LNCAP (cell line): Measurements from ENCODE around the gene CDKN1C.

Source experiments
- TF ChIP-seq, protein P1 (sequence below): fragments of 450-650 bp; IDR thresholded peaks from 2 replicates; pipeline ENCODE4 v1.5.1; 2017; ENCODE audit warnings: mild to moderate bottlenecking

The CDKN1C gene

DNA sequence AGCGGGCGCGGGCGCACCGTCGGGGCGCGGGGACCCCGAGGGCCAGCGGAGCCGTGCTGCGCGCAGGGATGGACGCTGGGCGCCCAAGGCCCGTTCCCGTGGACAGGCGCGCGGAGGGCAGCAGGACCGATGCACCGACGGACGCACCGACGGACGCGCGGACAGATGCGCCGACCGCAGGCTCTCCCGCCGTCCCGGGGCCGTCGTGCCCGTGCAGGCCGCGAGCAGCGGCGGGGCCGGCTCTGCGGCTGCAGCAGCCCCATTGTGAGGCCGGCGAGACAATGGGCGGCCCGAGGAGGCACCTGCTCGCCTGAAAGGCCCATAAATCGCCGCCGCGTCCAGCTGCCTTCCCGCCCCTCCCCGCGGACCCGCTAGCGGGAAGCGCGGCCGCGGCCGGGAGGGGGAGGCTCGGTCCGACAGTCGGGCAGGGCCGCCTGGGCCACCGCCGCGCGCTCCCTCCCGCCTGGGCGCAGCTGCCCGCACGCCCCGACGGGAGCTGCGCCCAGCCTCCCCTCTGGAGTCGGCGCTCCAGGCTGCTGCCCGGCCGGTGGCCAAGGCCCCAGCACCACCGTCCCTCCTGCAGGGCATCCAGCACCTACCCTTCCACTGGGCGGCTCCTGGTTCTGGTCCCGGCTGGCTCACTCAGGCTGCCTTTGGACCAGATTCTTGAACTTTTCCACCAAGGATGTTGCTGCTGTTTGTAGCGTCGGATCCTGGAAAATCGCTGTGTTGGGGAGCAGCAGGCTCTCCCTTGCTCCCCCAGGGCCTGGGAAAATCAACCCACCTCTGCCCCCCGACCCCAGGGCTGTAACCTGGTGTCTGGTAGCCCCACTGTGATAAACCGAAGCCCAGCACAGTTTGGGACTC lies 15.8 kb downstream of the CDKN1C start:
- TF ChIP-seq, protein P1, sequence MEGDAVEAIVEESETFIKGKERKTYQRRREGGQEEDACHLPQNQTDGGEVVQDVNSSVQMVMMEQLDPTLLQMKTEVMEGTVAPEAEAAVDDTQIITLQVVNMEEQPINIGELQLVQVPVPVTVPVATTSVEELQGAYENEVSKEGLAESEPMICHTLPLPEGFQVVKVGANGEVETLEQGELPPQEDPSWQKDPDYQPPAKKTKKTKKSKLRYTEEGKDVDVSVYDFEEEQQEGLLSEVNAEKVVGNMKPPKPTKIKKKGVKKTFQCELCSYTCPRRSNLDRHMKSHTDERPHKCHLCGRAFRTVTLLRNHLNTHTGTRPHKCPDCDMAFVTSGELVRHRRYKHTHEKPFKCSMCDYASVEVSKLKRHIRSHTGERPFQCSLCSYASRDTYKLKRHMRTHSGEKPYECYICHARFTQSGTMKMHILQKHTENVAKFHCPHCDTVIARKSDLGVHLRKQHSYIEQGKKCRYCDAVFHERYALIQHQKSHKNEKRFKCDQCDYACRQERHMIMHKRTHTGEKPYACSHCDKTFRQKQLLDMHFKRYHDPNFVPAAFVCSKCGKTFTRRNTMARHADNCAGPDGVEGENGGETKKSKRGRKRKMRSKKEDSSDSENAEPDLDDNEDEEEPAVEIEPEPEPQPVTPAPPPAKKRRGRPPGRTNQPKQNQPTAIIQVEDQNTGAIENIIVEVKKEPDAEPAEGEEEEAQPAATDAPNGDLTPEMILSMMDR, result no peak

DNA sequence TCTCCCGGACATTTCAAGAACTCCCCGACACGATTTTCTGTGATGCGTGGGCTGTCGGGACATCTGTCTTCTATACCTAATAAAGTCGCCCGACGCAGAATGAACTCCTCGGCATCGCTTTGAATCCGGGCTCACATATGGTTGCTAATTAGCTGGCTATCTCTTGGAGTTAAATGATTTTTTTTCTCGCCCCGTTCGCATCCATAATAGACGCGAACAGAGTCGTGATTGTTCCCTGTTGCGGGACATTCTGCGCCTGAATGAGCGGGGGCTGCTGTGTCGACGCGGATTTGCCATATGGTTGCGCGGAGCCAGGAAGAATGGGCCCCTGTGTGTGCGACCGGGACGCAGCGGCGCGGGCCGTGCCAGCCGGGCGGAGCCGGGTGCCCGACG lies 16.4 kb downstream of the CDKN1C start:
- TF ChIP-seq, protein P1, result no peak

DNA sequence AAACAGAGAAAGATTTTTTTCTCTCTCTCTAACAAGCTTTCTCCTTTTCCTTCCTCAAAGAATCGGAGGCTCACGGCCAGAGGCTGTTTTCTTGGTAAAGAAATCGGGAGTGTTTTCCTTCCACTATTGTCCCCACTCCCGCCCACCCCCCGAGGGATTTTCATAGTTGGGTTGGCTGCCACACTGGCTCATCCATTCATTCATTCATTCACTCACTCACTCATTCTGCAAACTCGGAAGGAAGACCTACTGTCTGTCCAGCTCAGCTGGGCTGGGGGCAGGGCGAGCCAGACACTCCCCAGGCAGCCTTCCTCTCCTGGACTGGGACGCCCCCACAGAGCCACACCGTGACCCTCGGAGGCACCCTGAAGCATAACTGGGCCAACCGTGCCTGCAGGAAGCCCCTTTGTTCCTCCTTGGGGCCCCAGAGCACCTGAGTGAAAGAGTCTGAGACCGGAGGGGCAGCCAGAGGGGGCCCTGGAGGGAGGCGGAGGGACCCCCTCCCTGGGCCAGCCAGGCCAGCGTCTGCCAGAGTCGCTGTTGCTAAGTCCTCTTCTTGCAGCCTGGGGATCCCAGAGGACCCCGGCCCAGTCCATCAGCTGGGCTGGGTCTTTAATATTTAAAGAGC lies 17.0 kb downstream of the CDKN1C start:
- TF ChIP-seq, protein P1, result no peak

DNA sequence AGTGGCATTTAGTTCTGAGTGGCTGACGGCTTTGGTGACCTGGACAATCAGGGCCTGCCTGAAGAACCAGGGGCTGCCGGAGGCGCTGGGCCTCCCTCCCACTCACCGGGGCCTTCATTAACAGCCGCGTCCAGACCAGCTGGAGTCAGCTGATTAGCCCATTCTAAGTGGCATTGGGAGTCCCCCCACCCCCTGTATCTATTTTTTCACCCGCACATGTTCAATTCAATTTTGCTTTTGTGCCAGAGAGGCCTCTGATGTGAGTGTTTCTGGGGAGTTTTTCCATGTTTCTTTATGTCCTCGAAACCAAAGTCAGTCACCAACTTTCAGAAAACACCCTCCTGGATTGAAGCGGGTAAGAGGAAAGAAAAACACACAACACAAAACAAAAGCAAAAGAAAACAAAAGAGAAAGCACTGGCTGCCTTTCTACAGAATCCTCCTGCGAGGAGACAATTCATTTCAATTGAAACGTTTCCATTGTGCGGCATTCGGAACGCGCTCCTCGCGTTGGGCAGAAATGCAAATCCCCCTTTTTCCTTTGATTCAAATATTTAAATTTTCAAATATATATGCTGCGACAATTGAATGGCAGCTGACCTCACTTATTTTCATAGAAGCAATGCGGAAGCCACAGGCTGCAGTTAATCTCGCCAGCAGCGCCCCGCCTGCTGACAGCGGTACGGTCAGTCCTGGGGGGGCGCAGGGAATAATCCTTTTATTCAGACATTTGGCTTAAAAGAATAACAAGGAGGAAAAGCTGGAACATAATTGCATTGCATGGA lies 17.7 kb downstream of the CDKN1C start:
- TF ChIP-seq, protein P1, result no peak

DNA sequence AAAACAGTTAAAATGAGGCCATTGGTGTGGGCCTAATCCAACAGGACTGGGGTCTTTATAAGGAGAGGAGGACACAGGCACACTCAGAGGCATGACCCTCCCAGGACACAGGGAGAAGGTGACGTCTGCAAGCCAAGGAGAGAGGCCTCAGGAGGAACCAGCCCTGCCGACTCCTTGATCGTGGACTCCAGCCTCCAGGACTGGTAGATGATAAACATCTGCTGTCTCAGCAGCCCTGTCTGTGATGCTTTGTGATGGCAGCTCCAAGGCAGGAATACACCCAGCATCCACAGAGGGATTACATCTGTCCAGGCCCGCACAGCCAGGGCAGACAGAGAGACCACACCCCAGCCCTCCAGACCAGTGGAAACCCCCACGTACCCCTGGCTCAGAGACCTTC lies 18.4 kb downstream of the CDKN1C start:
- TF ChIP-seq, protein P1, result no peak

DNA sequence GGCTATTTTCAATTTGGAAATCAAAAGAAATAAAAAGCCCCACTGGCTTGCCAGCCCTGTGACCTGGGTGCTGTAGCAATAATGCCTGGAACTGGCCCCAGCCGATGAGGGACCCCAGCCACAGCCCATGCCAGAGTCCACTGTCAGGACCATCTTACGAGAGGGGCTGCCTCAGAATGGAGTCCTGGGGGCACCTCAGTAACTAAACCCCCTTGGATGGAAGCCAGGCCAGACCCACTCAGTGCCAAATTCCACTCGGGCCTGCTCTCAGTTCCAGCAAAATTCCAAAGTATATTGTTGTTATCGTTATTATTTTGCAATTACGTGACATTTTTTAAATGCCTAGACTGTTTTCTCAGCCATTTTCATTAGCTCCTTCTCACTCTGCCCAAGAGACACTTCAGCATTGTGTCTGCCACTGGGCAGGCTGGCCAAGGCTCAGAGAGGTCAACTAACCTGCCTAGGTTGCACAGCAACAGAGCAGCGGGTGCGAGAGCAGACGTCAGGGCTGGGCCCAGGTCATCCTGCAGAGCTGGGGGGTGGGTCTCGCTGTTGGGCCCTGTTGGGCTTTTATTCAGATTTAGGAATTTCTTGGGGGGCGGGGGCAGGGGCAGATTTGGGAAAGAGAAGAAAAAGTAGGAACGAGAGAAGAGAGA lies 19.5 kb downstream of the CDKN1C start:
- TF ChIP-seq, protein P1, result no peak

DNA sequence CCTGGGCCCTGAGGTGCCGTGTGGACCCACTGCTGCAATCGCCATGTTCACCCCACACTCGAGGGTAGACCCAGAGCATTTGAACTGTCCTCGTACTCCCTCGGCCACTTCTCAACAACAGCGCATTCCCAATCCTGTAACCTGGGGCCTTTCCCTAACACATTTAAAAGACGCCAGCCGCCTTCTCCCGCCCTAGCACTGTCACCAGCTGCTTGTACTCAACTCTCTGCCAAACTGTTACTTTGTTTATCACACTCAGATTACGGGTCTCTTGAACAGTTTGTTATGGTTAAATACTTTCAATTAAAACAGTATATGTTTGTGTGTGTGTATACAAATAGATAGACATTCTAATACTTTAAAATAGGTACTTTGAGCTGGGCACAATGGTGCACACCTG lies 20.7 kb downstream of the CDKN1C start:
- TF ChIP-seq, protein P1, result no peak
